Jurkat, Clone E6-1 (cell line): ENCODE results near the gene PLET1.
"Not testable (repeated sequence)": the region's sequence is repeated elsewhere in the genome, so short reads cannot be mapped to it uniquely, and the experiment has no call there.

Experiments
- DNase-seq: peaks from one replicate; pipeline ENCODE4 v3.0.0-alpha.2; 2011; ENCODE audit warnings: low read depth, low spot score
- H3K4me3 ChIP-seq: 2 replicates; pipeline ENCODE4 v1.5.1; 2011; ENCODE audit warnings: mild to moderate bottlenecking, low read length, control low read depth, moderate library complexity

Gene PLET1

GRCh38 chr11:112223121-112223520 lies 37.5 kb downstream of the PLET1 start:
- no peak for DNase-seq

GRCh38 chr11:112222303-112222702 lies 38.4 kb downstream of the PLET1 start:
- DNase-seq: no peak
- no peak overlapping the region for H3K4me3 ChIP-seq

More at GRCh38 chr11:112223121-112223520, 37.5 kb downstream of the PLET1 start:
- H3K4me3 ChIP-seq: no peak overlapping the region

- H3K4me3 ChIP-seq: no peak overlapping the region
- DNase-seq: no peak
These were observed 39.3 kb downstream of the PLET1 start for GRCh38 chr11:112221274-112221835.

- H3K4me3 ChIP-seq: no peak overlapping the region
- peak; percentile 80 for DNase-seq
These were observed 41.0 kb downstream of the PLET1 start for GRCh38 chr11:112219476-112220232.

- no peak overlapping the region for H3K4me3 ChIP-seq
- no peak for DNase-seq
These were observed 44.0 kb downstream of the PLET1 start for GRCh38 chr11:112216561-112217105.

GRCh38 chr11:112215621-112216020 lies 45.0 kb downstream of the PLET1 start:
- no peak for DNase-seq
- H3K4me3 ChIP-seq: no peak overlapping the region

GRCh38 chr11:112213753-112214152 lies 46.9 kb downstream of the PLET1 start:
- H3K4me3 ChIP-seq: no peak overlapping the region
- no peak for DNase-seq

- DNase-seq: no peak
- H3K4me3 ChIP-seq: no peak overlapping the region
These were observed 48.0 kb downstream of the PLET1 start for GRCh38 chr11:112212710-112213109.

- no peak overlapping the region for H3K4me3 ChIP-seq
- DNase-seq: no peak
These were observed 48.4 kb downstream of the PLET1 start for GRCh38 chr11:112212290-112212689.

GRCh38 chr11:112211536-112211935 lies 49.1 kb downstream of the PLET1 start:
- peak; percentile 58 for DNase-seq
- no peak overlapping the region for H3K4me3 ChIP-seq

- DNase-seq: no peak
- no peak overlapping the region for H3K4me3 ChIP-seq
These were observed 49.8 kb downstream of the PLET1 start for GRCh38 chr11:112210890-112211289.

GRCh38 chr11:112206071-112206470 lies 54.6 kb downstream of the PLET1 start:
- DNase-seq: no peak
- no peak overlapping the region for H3K4me3 ChIP-seq

- H3K4me3 ChIP-seq: no peak overlapping the region
- DNase-seq: no peak
These were observed 60.4 kb downstream of the PLET1 start for GRCh38 chr11:112200252-112200651.

GRCh38 chr11:112199101-112199500 lies 61.6 kb downstream of the PLET1 start:
- H3K4me3 ChIP-seq, DNase-seq: not testable (repeated sequence)
